GM12865 (cell line): ENCODE data around the gene CCDC134.

ENCODE experiments used
- DNase-seq: peaks from one replicate; pipeline ENCODE4 v3.0.0; 2010; ENCODE audit warnings: low read depth
- H3K4me3 ChIP-seq: 2 replicates; pipeline ENCODE4 v1.5.1; 2011; ENCODE audit warnings: mild to moderate bottlenecking, low read depth, low read length, control low read depth
- TF ChIP-seq, protein P1 (sequence below): IDR thresholded peaks from 2 replicates; pipeline ENCODE4 v1.5.1; 2011; ENCODE audit warnings: low read length, control low read depth, low read depth, inconsistent platforms; ENCODE audit not compliant: insufficient read depth; ENCODE audit errors: missing control alignments

CCDC134 gene

DNA sequence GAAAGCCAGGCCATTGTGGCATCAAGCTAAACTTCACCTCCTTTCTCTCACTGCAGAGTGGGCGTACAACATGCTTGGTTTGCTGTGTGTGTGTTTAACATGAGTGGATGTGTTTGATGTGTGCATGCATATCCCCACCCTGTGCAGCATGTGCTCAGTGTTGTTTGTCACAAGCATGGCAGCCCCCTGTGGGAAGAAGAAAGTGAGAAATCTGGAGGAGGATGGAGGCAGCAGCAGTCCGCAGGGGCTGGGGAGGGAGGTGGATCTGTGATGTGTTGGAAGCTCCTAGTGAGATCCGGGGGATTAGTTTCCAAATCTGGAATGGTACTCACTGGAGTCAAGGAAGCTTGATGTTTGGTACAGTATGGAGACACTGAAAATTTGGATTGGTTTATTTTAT is 24.1 kb upstream of the CCDC134 start:
- DNase-seq = no peak
- TF ChIP-seq, protein P1, sequence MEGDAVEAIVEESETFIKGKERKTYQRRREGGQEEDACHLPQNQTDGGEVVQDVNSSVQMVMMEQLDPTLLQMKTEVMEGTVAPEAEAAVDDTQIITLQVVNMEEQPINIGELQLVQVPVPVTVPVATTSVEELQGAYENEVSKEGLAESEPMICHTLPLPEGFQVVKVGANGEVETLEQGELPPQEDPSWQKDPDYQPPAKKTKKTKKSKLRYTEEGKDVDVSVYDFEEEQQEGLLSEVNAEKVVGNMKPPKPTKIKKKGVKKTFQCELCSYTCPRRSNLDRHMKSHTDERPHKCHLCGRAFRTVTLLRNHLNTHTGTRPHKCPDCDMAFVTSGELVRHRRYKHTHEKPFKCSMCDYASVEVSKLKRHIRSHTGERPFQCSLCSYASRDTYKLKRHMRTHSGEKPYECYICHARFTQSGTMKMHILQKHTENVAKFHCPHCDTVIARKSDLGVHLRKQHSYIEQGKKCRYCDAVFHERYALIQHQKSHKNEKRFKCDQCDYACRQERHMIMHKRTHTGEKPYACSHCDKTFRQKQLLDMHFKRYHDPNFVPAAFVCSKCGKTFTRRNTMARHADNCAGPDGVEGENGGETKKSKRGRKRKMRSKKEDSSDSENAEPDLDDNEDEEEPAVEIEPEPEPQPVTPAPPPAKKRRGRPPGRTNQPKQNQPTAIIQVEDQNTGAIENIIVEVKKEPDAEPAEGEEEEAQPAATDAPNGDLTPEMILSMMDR = no peak
- no peak overlapping the region for H3K4me3 ChIP-seq

DNA sequence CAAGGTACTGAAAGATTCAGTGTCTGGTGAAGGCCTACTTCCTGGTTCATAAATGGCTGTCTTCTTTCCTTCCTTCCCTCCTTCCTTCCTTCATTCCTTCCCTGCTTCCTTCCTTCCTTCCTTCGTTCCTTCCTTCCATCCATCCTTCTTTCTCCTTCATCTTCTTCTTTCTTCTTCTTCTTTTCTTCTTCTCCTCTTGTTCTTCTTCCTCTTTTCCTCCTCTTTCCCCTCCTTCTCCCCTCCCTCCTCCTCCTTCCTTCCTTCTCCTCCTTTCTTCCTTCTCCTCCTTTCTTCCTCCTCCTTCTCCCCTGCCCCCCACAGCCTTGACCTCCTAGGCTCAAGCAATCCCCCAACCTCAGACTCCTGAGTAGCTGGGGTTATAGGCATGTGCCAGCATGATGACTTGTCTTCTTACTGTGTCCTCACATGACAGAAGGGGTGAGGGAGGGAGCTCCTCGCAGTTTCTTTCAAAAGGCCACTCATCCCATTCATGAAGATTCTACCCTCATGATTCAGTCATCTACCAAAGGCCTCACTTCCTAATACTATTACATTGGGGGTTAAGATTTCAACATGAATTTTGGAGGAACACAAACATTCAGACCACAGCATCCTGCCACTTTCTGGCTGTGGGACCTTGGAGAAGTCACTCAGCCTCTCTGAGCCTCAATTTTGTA is 22.6 kb upstream of the CCDC134 start:
- DNase-seq = no peak
- TF ChIP-seq, protein P1 = no peak
- no peak overlapping the region for H3K4me3 ChIP-seq

DNA sequence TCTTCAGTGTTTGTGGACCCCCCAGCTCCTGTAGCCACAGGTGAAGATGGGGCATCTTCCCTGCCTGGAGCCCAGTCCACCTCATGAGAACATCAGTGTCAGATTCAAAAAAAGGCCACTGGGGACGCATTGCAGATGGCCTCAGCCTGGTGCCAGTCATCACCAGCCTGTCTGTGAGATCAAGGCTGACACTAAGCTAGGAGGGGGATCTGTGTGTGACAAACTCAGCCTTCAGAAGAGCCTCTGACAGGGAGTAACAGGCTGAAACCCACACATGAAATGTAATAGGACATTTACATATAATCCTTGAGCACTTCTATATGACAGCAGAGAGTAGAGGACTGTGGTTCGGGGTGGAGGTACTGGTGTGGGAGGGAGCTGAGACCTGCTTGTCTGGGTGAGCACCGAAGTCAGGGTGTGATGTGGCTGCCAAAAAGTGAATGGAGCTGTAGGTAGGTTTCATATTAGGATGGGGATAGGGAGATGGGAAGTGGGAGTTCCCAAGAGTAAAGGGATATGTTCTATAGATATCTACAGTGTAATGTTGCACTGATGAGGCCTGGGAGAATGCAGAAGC is 20.5 kb upstream of the CCDC134 start:
- TF ChIP-seq, protein P1 = no peak
- no peak overlapping the region for H3K4me3 ChIP-seq
- DNase-seq = no peak

- TF ChIP-seq, protein P1 = no peak
- peak; percentile 97 for DNase-seq
- peak overlapping the region; percentile 63 for H3K4me3 ChIP-seq
Observed at GRCh38 chr22:41780746-41781505, 19.6 kb upstream of the CCDC134 start.

DNA sequence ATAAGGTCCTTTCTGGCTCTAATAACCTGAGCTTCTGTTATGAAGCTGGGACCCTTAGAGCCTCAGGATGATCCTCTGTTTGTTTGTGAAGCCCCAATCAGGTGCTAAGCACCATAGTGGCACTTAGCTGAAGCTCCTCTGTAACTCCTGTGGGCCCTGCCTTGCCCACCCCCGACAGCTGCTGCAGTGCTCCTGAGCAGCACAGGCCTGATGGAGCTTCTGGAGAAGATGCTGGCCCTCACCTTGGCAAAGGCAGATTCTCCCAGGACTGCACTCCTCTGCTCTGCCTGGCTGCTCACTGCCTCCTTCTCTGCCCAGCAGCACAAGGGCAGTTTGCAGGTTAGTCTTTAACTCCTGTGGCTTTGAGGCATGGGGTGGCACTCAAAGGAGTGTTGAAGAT is 19.0 kb upstream of the CCDC134 start:
- peak overlapping the region; percentile 63 for H3K4me3 ChIP-seq
- TF ChIP-seq, protein P1 = no peak
- no peak for DNase-seq

GRCh38 chr22:41782316-41782715 is 18.2 kb upstream of the CCDC134 start:
- peak overlapping the region; percentile 63 for H3K4me3 ChIP-seq
- DNase-seq = no peak
- TF ChIP-seq, protein P1 = no peak
